Measurements from ENCODE around the gene CENPQ.

The CENPQ gene

GRCh38 chr6:49541936-49542335, 78.8 kb downstream of the CENPQ start:
- DNase-seq: no peak
